ENCODE results near the gene TCF7. TPM values are rescaled to one million over a fixed set of nuclear protein-coding genes. Genes with fewer than 3 reads are reported as not detected.

TCF7 gene
- total and polyA plus RNA-seq, 4 donors, result 1.3 to 2.7 (median 2.2) TPM

DNA sequence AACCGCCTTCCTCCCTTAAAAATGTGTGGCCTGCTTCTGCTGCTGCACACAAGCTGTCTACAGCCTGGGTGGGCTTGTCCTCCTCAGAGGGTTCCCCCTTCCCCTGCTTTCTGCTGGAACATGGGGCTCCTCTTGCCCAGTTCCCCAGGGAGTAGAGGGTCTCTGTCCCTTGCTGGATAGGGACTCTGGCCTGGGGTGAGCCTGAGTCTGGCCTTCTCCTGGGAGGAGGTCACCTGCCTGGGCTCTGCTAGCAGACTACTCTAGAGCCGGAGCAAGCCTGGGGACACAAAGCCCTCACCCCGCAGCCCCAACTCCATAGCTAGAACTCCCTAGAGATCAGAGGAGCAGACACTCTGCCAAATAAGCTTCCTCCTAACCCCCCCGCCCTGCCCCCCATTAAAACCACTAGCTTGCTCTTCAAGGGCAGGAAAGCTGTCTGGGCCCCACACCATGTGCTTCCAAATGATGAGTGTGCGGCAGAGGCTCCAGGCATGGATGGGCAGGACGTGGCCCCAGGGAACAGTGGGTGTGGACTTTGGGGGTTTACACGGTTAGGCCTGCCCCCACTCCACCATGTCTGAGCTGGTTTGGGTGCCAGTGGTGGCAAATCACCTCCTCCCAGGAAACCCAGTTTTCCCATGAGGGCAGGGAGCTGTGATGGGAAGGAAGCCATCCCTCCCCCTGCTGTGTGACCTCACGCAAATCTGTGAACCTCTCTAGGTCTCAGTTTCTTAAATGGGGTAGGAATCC lies 10.0 kb downstream of the TCF7 start:
- TF ChIP-seq NR2F2 (IDR thresholded peaks at IDR 0.05), result no peak
- TF ChIP-seq FOXA1 (IDR thresholded peaks at IDR 0.05), result no peak
- no peak for TF ChIP-seq HNF4G (IDR thresholded peaks at IDR 0.05)
- TF ChIP-seq, protein P1, sequence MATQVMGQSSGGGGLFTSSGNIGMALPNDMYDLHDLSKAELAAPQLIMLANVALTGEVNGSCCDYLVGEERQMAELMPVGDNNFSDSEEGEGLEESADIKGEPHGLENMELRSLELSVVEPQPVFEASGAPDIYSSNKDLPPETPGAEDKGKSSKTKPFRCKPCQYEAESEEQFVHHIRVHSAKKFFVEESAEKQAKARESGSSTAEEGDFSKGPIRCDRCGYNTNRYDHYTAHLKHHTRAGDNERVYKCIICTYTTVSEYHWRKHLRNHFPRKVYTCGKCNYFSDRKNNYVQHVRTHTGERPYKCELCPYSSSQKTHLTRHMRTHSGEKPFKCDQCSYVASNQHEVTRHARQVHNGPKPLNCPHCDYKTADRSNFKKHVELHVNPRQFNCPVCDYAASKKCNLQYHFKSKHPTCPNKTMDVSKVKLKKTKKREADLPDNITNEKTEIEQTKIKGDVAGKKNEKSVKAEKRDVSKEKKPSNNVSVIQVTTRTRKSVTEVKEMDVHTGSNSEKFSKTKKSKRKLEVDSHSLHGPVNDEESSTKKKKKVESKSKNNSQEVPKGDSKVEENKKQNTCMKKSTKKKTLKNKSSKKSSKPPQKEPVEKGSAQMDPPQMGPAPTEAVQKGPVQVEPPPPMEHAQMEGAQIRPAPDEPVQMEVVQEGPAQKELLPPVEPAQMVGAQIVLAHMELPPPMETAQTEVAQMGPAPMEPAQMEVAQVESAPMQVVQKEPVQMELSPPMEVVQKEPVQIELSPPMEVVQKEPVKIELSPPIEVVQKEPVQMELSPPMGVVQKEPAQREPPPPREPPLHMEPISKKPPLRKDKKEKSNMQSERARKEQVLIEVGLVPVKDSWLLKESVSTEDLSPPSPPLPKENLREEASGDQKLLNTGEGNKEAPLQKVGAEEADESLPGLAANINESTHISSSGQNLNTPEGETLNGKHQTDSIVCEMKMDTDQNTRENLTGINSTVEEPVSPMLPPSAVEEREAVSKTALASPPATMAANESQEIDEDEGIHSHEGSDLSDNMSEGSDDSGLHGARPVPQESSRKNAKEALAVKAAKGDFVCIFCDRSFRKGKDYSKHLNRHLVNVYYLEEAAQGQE (IDR thresholded peaks at IDR 0.05), result no peak
- no peak for TF ChIP-seq ZBTB33 (IDR thresholded peaks at IDR 0.05)
- no peak for TF ChIP-seq ATF3 (IDR thresholded peaks at IDR 0.05)
- no peak for TF ChIP-seq YY1 (IDR thresholded peaks at IDR 0.05)
- no peak for TF ChIP-seq SP1 (IDR thresholded peaks at IDR 0.05)
- TF ChIP-seq FOXA2 (IDR thresholded peaks at IDR 0.05), result no peak
- H3K36me3 ChIP-seq (ENCODE audit: control insufficient read depth in 4 of 4, insufficient read depth in 3 of 4, low read depth in 1 of 4, low read length in 3 of 4), result peaks cover 0 to 3% (median 0%) of the 10 kb centered on the region in 4 donors
- peaks cover 0 to 10% (median 3%) of the 10 kb centered on the region in 4 donors for H3K4me1 ChIP-seq (ENCODE audit: control insufficient read depth in 4 of 4, insufficient read depth in 4 of 4, low read length in 3 of 4)

GRCh38 chr5:134125039-134126015 lies 10.8 kb downstream of the TCF7 start:
- H3K4me3 ChIP-seq (ENCODE audit: low read depth in 1 of 3, low read length in 3 of 3), result no peak overlapping the region
- H3K9me3 ChIP-seq (ENCODE audit: control insufficient read depth in 4 of 4, low read length in 3 of 4), result no peaks in the 10 kb centered on the region
- peaks cover 0 to 10% (median 6%) of the 10 kb centered on the region in 4 donors for H3K4me1 ChIP-seq (ENCODE audit: control insufficient read depth in 4 of 4, insufficient read depth in 4 of 4, low read length in 3 of 4)
- no peak overlapping the region for H3K9ac ChIP-seq (ENCODE audit: low read depth in 1 of 2, low read length in 2 of 2)
- H3K27ac ChIP-seq (ENCODE audit: low read depth in 1 of 2, low read length in 2 of 2), result no peak overlapping the region
- peaks cover 0 to 3% (median 0%) of the 10 kb centered on the region in 4 donors for H3K36me3 ChIP-seq (ENCODE audit: control insufficient read depth in 4 of 4, insufficient read depth in 3 of 4, low read depth in 1 of 4, low read length in 3 of 4)
- 57% methylated on average over 14 of the region's 14 CpGs for WGBS
- H3K27me3 ChIP-seq (ENCODE audit: control insufficient read depth in 4 of 4, insufficient read depth in 4 of 4, low read length in 3 of 4), result no peaks in the 10 kb centered on the region
- TF ChIP-seq NR2F2 (IDR thresholded peaks at IDR 0.05), result no peak
- TF ChIP-seq GABPA (IDR thresholded peaks at IDR 0.05 in 1 of 2, conservative IDR thresholded peaks at IDR 0.05 in 1 of 2), result no peak
- no peak for TF ChIP-seq RXRA (IDR thresholded peaks at IDR 0.05)
- no peak for TF ChIP-seq RAD21 (IDR thresholded peaks at IDR 0.05)
- no peak for TF ChIP-seq HNF4A (conservative IDR thresholded peaks at IDR 0.05)
- TF ChIP-seq YY1 (IDR thresholded peaks at IDR 0.05), result no peak
- no peak for TF ChIP-seq EGR1 (IDR thresholded peaks at IDR 0.05; ENCODE audit: low read depth in 2 of 2)
- DNase-seq (ENCODE audit: low spot score), result no peak

More for the DNA sequence above, 10.0 kb downstream of the TCF7 start:
- H3K27me3 ChIP-seq (ENCODE audit: control insufficient read depth in 4 of 4, insufficient read depth in 4 of 4, low read length in 3 of 4), result no peaks in the 10 kb centered on the region
- H3K9ac ChIP-seq (ENCODE audit: low read depth in 1 of 2, low read length in 2 of 2), result no peak overlapping the region
- no peak for DNase-seq (ENCODE audit: low spot score)
- 91% methylated on average over 8 of the region's 8 CpGs for WGBS
- no peaks in the 10 kb centered on the region for H3K9me3 ChIP-seq (ENCODE audit: control insufficient read depth in 4 of 4, low read length in 3 of 4)
- H3K4me3 ChIP-seq (ENCODE audit: low read depth in 1 of 3, low read length in 3 of 3), result no peak overlapping the region
- no peak overlapping the region for H3K27ac ChIP-seq (ENCODE audit: low read depth in 1 of 2, low read length in 2 of 2)

All from liver (tissue), 9 donors.